GM23338 (cell line): Measurements from ENCODE around the gene PRDX3.

ENCODE experiments used
- CREB1 ChIP-seq: fragments of 250-450 bp; sonication (Bioruptor Pico); IDR thresholded peaks from 2 replicates; pipeline ENCODE4 v1.5.0; 2020; ENCODE audit warnings: low read depth, mild to moderate bottlenecking, moderate library complexity
- EZH2 ChIP-seq: fragments of 200-600 bp; sonication (generic); IDR thresholded peaks from one replicate; pipeline ENCODE4 v1.8.0; 2017; ENCODE audit warnings: antibody characterized with exemption, mild to moderate bottlenecking, low read depth; ENCODE audit not compliant: unreplicated experiment
- EZH2phosphoT487 ChIP-seq: fragments of 200-600 bp; sonication (generic); IDR thresholded peaks from one replicate; pipeline ENCODE4 v1.8.1; 2018; ENCODE audit warnings: antibody characterized with exemption; ENCODE audit not compliant: unreplicated experiment
- JUNB ChIP-seq: IDR thresholded peaks from one replicate; pipeline ENCODE4 v1.6.1; 2016; ENCODE audit warnings: antibody characterized with exemption; ENCODE audit not compliant: unreplicated experiment
- NANOG ChIP-seq: IDR thresholded peaks from 2 replicates; pipeline ENCODE4 v1.6.1; 2016; ENCODE audit warnings: antibody characterized with exemption, borderline replicate concordance
- POLR2AphosphoS5 ChIP-seq: IDR thresholded peaks from 2 replicates; pipeline ENCODE4 v1.6.1; 2016; ENCODE audit warnings: antibody characterized with exemption, low read depth
- STAT1 ChIP-seq: IDR thresholded peaks from one replicate; pipeline ENCODE4 v1.6.1; 2016; ENCODE audit warnings: antibody characterized with exemption; ENCODE audit not compliant: unreplicated experiment
- ZNF114 ChIP-seq: fragments of 250-450 bp; sonication (Bioruptor Pico); IDR thresholded peaks from 2 replicates; pipeline ENCODE4 v1.5.0; 2020; ENCODE audit warnings: mild to moderate bottlenecking, moderate library complexity
- TF ChIP-seq, protein P1 (sequence below), 2 experiments: fragments of 200-600 bp in 1 of 2; sonication (generic) in 1 of 2; conservative IDR thresholded peaks; 2 replicates each; pipeline versions ENCODE4 v1.5.1 to v1.6.1; 2016 to 2017; ENCODE audit warnings: antibody characterized with exemption in 2 of 2, low read depth in 2 of 2, mild to moderate bottlenecking in 2 of 2, moderate library complexity in 1 of 2
- TF ChIP-seq, protein P2 (sequence below): IDR thresholded peaks from one replicate; pipeline ENCODE4 v1.6.1; 2018; ENCODE audit warnings: antibody characterized with exemption; ENCODE audit not compliant: unreplicated experiment

DNA sequence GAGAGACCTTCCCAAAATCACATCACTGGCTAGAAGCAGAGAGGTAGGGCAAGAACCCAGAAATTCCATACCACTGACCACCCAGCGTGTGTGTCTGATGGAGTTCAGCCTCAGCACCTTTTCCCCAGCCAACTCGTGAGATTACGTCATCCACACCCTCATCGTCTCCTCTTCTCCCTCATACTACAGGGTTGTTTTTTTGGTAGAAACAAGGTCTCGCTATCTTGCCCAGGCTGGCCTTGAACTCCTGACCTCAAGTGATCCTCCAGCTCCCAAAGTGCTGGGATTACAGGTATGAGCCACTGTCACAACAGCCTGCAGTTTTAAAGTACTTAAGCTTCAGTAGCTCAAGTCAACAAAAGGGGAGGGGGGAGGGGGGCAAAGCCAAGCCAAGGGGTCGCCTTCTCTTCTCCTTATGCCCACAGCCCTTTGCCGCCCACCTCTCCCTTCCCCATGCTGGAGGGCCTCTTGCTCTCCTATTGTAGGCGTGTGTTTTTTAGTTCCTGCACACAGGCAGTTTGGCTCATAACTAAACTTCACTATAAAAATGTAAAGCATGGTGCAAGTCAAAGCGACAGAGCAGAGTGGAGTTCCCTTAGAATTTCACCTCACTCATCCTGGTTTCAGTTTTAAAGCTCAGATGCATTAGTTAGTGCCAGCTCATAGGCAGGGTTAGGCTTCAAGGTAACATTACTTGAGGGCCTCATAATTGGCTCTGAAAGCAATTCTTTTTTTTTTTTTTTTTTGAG is 5.2 kb upstream of the PRDX3 start:
- TF ChIP-seq, protein P1, sequence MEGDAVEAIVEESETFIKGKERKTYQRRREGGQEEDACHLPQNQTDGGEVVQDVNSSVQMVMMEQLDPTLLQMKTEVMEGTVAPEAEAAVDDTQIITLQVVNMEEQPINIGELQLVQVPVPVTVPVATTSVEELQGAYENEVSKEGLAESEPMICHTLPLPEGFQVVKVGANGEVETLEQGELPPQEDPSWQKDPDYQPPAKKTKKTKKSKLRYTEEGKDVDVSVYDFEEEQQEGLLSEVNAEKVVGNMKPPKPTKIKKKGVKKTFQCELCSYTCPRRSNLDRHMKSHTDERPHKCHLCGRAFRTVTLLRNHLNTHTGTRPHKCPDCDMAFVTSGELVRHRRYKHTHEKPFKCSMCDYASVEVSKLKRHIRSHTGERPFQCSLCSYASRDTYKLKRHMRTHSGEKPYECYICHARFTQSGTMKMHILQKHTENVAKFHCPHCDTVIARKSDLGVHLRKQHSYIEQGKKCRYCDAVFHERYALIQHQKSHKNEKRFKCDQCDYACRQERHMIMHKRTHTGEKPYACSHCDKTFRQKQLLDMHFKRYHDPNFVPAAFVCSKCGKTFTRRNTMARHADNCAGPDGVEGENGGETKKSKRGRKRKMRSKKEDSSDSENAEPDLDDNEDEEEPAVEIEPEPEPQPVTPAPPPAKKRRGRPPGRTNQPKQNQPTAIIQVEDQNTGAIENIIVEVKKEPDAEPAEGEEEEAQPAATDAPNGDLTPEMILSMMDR (conservative IDR thresholded peaks at IDR 0.05; ENCODE audit: low read depth in 2 of 2), result no peak
- no peak for TF ChIP-seq POLR2AphosphoS5
- TF ChIP-seq STAT1, result no peak
- TF ChIP-seq CREB1 (CRISPR knock-in tag), result no peak
- no peak for TF ChIP-seq EZH2
- no peak for TF ChIP-seq EZH2phosphoT487
- TF ChIP-seq, protein P2, sequence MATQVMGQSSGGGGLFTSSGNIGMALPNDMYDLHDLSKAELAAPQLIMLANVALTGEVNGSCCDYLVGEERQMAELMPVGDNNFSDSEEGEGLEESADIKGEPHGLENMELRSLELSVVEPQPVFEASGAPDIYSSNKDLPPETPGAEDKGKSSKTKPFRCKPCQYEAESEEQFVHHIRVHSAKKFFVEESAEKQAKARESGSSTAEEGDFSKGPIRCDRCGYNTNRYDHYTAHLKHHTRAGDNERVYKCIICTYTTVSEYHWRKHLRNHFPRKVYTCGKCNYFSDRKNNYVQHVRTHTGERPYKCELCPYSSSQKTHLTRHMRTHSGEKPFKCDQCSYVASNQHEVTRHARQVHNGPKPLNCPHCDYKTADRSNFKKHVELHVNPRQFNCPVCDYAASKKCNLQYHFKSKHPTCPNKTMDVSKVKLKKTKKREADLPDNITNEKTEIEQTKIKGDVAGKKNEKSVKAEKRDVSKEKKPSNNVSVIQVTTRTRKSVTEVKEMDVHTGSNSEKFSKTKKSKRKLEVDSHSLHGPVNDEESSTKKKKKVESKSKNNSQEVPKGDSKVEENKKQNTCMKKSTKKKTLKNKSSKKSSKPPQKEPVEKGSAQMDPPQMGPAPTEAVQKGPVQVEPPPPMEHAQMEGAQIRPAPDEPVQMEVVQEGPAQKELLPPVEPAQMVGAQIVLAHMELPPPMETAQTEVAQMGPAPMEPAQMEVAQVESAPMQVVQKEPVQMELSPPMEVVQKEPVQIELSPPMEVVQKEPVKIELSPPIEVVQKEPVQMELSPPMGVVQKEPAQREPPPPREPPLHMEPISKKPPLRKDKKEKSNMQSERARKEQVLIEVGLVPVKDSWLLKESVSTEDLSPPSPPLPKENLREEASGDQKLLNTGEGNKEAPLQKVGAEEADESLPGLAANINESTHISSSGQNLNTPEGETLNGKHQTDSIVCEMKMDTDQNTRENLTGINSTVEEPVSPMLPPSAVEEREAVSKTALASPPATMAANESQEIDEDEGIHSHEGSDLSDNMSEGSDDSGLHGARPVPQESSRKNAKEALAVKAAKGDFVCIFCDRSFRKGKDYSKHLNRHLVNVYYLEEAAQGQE, result no peak
- TF ChIP-seq ZNF114 (CRISPR knock-in tag), result no peak
- TF ChIP-seq JUNB, result no peak
- TF ChIP-seq NANOG, result no peak
